GM06990 (cell line): ENCODE results near the gene GPRIN2.
"Not testable (repeated sequence)": the region's sequence is repeated elsewhere in the genome, so short reads cannot be mapped to it uniquely, and the experiment has no call there.

Experiments used
- DNase-seq: peaks from one replicate; pipeline ENCODE4 v3.0.0-alpha.2; 2011; ENCODE audit not compliant: insufficient read length; ENCODE audit errors: extremely low read depth
- H3K27me3 ChIP-seq: replicated peaks from 2 replicates; pipeline ENCODE4 v1.6.0; 2011; ENCODE audit warnings: low read length; ENCODE audit not compliant: control insufficient read depth, insufficient read depth
- H3K36me3 ChIP-seq: 2 replicates; pipeline ENCODE4 v1.5.1; 2011; ENCODE audit warnings: low read length; ENCODE audit not compliant: control insufficient read depth, insufficient read depth
- H3K4me3 ChIP-seq: replicated peaks from 2 replicates; pipeline ENCODE4 v1.5.1; 2011; ENCODE audit warnings: low read depth, mild to moderate bottlenecking, control low read depth, low read length
- CTCF ChIP-seq: IDR thresholded peaks from 2 replicates; pipeline ENCODE4 v1.5.1; 2011; ENCODE audit warnings: low read length, control low read depth, mild to moderate bottlenecking, inconsistent platforms; ENCODE audit not compliant: insufficient read depth, poor library complexity, severe bottlenecking

The GPRIN2 gene

DNA sequence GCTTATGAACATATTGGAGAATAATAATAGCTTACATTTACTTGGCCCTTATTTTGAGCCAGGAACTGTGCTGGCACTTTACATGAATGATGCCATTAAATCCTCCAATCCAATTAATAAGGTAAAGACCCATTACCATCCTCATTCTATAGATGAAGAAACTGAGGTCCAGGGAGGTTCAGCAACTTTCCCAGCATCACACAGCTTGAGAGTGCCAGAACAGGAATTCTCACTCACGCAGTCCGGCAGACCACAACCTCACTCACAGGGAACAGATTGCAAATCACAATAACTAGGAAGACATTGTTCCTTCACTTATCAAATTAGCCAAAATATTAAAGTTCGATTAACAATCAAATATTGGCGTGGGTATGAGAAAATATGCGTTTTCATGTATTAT lies 18.3 kb downstream of the GPRIN2 start:
- no peak for TF ChIP-seq CTCF
- Histone ChIP-seq H3K36me3 (no peaks in the 10 kb centered on the region), H3K4me3 (no peak overlapping the region), H3K27me3 (peaks cover 2% of the 10 kb centered on the region)
- no peak for DNase-seq

DNA sequence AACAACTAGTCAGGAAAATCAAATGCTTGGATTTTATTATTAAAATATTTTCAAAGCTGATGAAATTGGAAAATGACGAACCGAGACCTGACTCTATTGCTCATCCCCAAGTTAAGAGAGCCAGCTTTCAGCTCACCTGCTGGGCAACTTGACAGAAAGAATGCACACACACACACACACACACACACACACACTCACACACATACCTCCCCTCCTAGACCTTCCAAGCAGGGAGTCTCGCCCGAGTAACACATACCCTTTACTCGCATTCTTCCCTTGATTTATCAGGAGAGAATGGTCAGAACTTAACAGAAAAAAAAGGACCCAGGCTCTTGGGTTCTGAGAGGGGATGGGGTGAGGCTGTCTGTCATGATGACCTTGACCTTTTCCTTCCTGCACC lies 19.1 kb downstream of the GPRIN2 start:
- DNase-seq = no peak
- Histone ChIP-seq H3K27me3 (peaks cover 2% of the 10 kb centered on the region), H3K4me3 (no peak overlapping the region), H3K36me3 (no peaks in the 10 kb centered on the region)
- TF ChIP-seq CTCF = no peak

DNA sequence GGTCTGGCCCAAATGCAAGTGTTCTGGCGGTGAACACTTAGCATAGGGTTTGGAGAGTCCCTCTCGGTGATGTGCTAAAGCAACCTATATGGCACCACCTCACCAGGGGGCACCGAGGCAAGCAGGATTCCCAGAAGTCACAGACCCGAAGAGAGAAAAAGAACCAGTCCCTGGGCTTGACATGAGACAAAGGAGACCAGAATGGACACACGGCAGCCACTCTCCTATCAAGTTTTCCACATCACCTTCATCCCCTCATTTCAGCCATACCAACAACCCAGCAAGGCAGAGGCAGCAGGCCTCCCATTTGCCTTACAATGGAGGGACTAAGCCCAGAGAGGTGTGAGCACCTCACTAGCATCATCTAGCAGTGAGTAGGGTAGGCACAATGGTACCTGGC lies 19.7 kb downstream of the GPRIN2 start:
- TF ChIP-seq CTCF = no peak
- Histone ChIP-seq H3K4me3 (no peak overlapping the region), H3K36me3 (no peaks in the 10 kb centered on the region), H3K27me3 (peaks cover 2% of the 10 kb centered on the region)
- no peak for DNase-seq

- TF ChIP-seq CTCF = no peak
- Histone ChIP-seq H3K27me3 (peaks cover 2% of the 10 kb centered on the region), H3K4me3 (no peak overlapping the region), H3K36me3 (no peaks in the 10 kb centered on the region)
- DNase-seq = no peak
Observed at GRCh38 chr10:46536171-46536570, 20.3 kb downstream of the GPRIN2 start.

DNA sequence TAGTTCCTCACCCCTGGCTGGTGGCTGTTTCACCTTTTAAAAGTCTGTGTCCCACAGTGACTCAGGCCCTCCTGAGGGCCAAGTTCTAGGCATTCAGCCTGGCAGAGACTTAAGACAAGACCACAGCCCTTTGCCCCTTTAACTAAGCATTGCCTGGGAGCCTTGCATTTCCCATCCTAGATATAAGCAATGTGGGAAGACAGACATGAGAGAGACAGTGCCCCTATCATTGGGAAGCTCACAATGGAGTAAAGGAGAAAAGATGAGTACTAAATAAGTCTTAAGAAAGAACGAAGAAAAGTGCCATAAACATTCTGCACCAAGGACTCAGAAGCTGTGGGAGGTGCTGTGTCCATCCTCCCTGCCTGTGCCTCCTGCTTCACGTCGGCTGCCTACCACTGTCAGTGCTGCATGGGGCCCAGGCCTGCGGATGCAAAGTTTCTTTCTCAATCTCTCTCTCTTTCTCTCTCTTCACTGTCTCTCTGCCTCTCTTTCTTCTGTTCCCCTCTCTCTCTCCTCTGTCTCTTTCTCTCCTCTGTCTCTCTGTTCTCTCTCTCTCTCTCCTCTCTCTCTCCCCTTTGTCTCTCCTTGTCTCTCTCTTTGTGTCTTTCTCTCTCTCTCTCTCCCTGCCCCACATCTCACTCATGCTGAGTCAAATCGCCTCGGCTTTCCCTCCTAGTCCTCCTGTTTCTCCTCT lies 21.5 kb downstream of the GPRIN2 start:
- H3K36me3 ChIP-seq = no peaks in the 10 kb centered on the region

DNA sequence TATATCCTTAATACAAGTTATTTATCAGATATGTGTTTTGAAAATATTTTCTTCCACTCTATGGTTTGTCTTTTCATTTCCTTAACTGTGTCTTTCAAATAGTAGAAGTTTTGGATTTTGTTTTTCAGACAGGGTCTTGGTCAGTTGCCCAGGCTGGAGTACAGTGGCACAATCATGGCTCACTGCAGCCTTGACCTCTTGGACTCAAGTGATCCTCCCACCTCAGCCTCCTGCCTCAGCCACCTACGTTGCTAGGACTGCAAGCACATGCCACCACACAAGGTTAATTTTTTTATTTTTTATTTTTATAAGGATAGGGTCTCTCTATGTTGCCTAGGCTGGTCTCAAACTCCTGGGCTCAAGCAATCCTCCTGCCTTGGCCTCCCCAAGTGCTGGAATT lies 24.2 kb downstream of the GPRIN2 start:
- H3K36me3 ChIP-seq, H3K4me3 ChIP-seq, DNase-seq, H3K27me3 ChIP-seq: not testable (repeated sequence)

More for the DNA sequence above, 21.5 kb downstream of the GPRIN2 start:
- no peak for TF ChIP-seq CTCF
- DNase-seq = no peak
- Histone ChIP-seq H3K27me3 (no peaks in the 10 kb centered on the region; the same call in none of the 2 replicates), H3K4me3 (no peak overlapping the region)
